ENCODE data around the gene CDX4.
"Not testable (repeated sequence)": the region's sequence is repeated elsewhere in the genome, so short reads cannot be mapped to it uniquely, and the experiment has no call there.

The CDX4 gene, protein sequence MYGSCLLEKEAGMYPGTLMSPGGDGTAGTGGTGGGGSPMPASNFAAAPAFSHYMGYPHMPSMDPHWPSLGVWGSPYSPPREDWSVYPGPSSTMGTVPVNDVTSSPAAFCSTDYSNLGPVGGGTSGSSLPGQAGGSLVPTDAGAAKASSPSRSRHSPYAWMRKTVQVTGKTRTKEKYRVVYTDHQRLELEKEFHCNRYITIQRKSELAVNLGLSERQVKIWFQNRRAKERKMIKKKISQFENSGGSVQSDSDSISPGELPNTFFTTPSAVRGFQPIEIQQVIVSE

GRCh38 chrX:73446831-73447230 lies at the start of gene CDX4:
Gene CDX4, plus strand, starts transcription at chrX:73447053. Its CDS starts 201 bp downstream, at chrX:73447254.
- no peak for DNase-seq

DNA sequence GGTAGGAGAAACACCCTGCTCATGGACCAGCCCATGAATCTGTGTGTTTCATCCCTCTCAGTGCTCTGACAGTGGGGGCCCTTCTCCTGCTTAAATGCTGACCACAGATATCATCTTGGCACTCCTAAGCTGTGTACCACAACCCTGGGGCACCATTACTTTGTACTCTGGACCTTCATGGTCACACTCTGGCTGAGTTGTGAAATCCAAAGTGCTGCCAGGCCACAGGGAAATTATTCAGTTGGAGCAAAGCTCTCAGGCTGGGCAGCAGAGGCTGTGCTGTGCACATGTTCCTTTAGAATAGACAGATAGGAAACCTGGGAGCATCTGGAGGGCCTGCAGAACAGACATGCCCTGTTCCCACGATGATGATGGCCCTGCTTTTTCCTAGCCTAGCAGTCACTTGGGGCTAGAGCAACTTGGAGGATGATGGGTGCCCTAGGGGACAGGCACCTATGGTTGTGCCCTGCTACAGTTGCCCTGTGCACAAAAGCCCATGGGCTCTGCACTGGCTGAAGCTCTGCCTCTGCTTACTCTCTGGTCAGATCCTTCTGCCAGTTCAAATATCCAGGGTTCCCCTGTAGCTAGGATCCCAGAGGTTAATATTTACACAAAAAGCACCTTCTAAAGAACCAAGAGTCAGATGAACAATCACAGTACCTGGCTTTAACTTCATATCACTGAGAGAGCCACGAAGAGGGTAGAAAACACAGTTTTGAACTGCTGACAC lies 48.5 kb upstream of the CDX4 start:
- no peak for DNase-seq

DNA sequence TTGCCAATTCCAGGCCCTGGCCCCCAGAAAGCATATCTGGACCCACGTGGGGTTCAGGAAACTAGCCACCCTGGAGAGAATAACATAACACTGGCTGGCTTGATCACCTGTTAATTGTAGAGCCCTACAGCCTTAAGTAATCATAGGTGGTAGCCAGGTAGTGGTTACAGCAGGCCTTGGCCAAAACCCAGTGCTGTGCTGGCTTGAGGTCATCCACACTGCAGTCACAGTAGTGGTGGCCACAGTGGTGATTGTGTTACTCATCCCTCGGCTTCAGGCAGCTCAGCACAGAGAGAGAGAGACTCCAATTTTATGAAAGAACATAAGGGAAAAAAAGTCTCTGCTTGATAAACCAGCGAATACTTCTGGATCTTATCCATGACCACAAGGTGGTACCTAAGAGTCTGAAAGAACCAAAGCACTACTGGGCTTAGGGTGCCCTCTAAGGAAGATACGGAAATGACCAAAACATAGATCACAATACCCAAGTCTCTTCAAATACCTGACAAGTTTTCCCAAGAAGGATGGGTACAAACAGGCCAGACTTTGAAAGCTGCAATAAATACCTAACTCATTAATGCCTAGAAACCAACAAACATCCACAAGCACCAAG lies 46.6 kb upstream of the CDX4 start:
- no peak for DNase-seq

- peak; percentile 38 for DNase-seq
These were observed 45.1 kb upstream of the CDX4 start for GRCh38 chrX:73401591-73402266.

GRCh38 chrX:73412930-73413329 lies 33.9 kb upstream of the CDX4 start:
- no peak for DNase-seq

GRCh38 chrX:73447311-73447794 lies 500 bp downstream of the CDX4 start:
- DNase-seq = peak; percentile 45

GRCh38 chrX:73448379-73448778 lies 1.5 kb downstream of the CDX4 start:
- DNase-seq = peak; percentile 31

- no peak for DNase-seq
These were observed 8.3 kb downstream of the CDX4 start for GRCh38 chrX:73455171-73455570.

- peak; percentile 49 for DNase-seq
These were observed 10.5 kb downstream of the CDX4 start for GRCh38 chrX:73457306-73457705.

GRCh38 chrX:73468376-73468775 lies 21.5 kb downstream of the CDX4 start:
- DNase-seq = no peak

DNA sequence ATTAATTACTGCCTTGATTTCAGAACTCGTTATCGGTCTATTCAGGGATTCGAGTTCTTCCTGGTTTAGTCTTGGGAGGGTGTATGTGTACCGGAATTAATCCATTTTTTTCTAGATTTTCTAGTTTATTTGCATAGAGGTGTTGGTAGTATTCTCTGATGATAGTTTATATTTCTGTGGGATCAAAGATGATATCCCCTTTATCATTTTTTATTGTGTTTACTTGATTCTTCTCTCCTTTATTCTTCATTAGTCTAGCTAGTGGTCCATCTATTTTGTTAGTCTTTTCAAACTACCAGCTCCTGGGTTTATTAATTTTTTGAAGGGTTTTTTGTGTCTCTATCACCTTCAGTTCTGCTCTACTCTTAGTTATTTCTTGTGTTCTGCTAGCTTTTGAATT lies 32.1 kb downstream of the CDX4 start:
- DNase-seq = no peak

DNA sequence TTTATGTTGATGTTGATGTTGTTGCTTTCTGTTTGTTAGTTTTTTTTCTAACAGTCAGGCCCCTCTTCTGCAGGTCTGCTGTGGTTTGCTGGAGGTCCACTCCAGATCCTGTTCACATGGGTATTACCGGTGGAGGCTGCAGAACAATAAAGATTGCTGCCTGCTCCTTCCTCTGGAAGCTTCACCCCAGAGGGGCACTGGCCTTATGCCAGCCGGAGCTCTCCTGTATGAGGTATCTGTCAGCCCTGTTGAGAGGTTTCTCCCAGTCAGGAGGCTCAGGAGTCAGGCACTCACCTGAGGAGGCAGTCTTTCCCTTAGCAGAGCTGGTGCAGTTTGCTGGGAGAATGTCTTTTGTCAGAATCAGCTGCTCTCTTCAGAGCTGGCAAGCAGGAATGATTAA lies 34.7 kb downstream of the CDX4 start:
- DNase-seq = no peak

- DNase-seq = peak; percentile 30
These were observed 43.8 kb downstream of the CDX4 start for GRCh38 chrX:73490661-73491060.

DNA sequence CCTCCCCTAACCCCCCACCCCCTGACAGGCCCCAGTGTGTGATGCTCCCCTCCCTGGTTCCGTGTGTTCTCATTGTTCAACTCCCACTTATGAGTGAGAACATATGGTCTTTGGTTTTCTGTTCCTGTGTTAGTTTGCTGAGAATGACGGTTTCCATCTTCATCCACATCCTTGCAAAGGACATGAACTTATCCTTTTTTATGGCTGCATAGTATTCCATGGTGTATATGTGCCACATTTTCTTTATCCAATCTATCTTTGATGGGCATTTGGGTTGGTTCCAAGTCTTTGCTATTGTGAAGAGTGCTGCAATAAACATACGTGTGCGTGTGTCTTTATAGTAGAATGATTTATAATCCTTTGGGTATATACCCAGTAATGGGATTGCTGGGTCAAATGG lies 45.3 kb downstream of the CDX4 start:
- DNase-seq = not testable (repeated sequence)

Measured in eye (tissue), 1 donor.